IPS DF 6.9 (cell line): ENCODE results near the gene GLB1L.

Experiments used
- DNase-seq: peaks from one replicate; pipeline ENCODE4 v3.0.0-alpha.2; 2013; ENCODE audit warnings: low read depth, low spot score
- H3K27ac ChIP-seq: one replicate; pipeline ENCODE4 v1.5.1; 2013; ENCODE audit warnings: low read length, control low read depth
- H3K27me3 ChIP-seq: 2 replicates; pipeline ENCODE4 v1.6.1; 2013; ENCODE audit warnings: mild to moderate bottlenecking, low read length; ENCODE audit not compliant: control insufficient read depth, insufficient read depth
- H3K36me3 ChIP-seq: 2 replicates; pipeline ENCODE4 v1.6.1; 2013; ENCODE audit warnings: low read length; ENCODE audit not compliant: control insufficient read depth, insufficient read depth
- H3K4me1 ChIP-seq: 2 replicates; pipeline ENCODE4 v1.6.1; 2013; ENCODE audit warnings: low read length; ENCODE audit not compliant: control insufficient read depth, insufficient read depth
- H3K4me3 ChIP-seq: 2 replicates; pipeline ENCODE4 v1.5.1; 2013; ENCODE audit warnings: mild to moderate bottlenecking, low read length
- H3K9me3 ChIP-seq: 2 replicates; pipeline ENCODE4 v1.6.1; 2013; ENCODE audit warnings: low read length, inconsistent platforms; ENCODE audit not compliant: control insufficient read depth, insufficient read depth
- WGBS: extraction: QIAGEN DNeasy Blood & Tissue Kit; methylation state at CpG from one replicate; pipeline ENCODE4 v1.1.7; 2013; ENCODE audit warnings: mixed read lengths, missing lambda C conversion rate; ENCODE audit not compliant: insufficient read length, insufficient coverage; 5-methylcytosine and 5-hydroxymethylcytosine counted together

The GLB1L gene

GRCh38 chr2:219245148-219245898 is at the start of gene GLB1L, which contains the start of gene STK16:
Gene GLB1L, minus strand, starts transcription at chr2:219245444. Its CDS starts 1,871 bp downstream, at chr2:219243573.
Gene STK16, plus strand, starts transcription at chr2:219245479. Its CDS starts 521 bp downstream, at chr2:219246000.
- Histone ChIP-seq H3K36me3 (peaks cover under 1% of the 10 kb centered on the region), H3K4me1 (peaks cover 2% of the 10 kb centered on the region; the same call in 1 of the 2 replicates), H3K4me3 (peak within 1 kb of the TSS; percentile 63), H3K9me3 (no peaks in the 10 kb centered on the region), H3K27me3 (no peaks in the 10 kb centered on the region), H3K27ac (no peak within 1 kb of the TSS)
- WGBS, result no CpG with 5 or more reads among the region's 46 CpGs
- peak; percentile 88 for DNase-seq

- no peaks in the 10 kb centered on the region for H3K9me3 ChIP-seq
- peaks cover 8% of the 10 kb centered on the region for H3K4me1 ChIP-seq
- H3K27me3 ChIP-seq, result peaks cover 2% of the 10 kb centered on the region; the same call in 1 of the 2 replicates
- no peak overlapping the region for H3K27ac ChIP-seq
- WGBS, result no CpG with 5 or more reads among the region's 67 CpGs
- peak overlapping the region; percentile 72; the same call in 1 of the 2 replicates for H3K4me3 ChIP-seq
- H3K36me3 ChIP-seq, result no peaks in the 10 kb centered on the region; the same call in 1 of the 2 replicates
- peak; percentile 94 for DNase-seq
Observed at GRCh38 chr2:219294356-219295351, 49.4 kb upstream of the GLB1L start.

GRCh38 chr2:219293736-219294231 is 48.5 kb upstream of the GLB1L start:
- no CpG with 5 or more reads among the region's 5 CpGs for WGBS
- Histone ChIP-seq H3K27ac (no peak overlapping the region), H3K4me3 (no peak overlapping the region)

GRCh38 chr2:219292616-219293015 is 47.4 kb upstream of the GLB1L start:
- DNase-seq, result no peak

More at GRCh38 chr2:219293736-219294231, 48.5 kb upstream of the GLB1L start:
- H3K36me3 ChIP-seq, result no peaks in the 10 kb centered on the region; the same call in 1 of the 2 replicates
- no peaks in the 10 kb centered on the region for H3K9me3 ChIP-seq
- peaks cover 2% of the 10 kb centered on the region; the same call in 1 of the 2 replicates for H3K27me3 ChIP-seq
- peaks cover 4% of the 10 kb centered on the region; the same call in 1 of the 2 replicates for H3K4me1 ChIP-seq
- DNase-seq, result no peak

GRCh38 chr2:219291910-219292490 is 46.8 kb upstream of the GLB1L start:
- Histone ChIP-seq H3K36me3 (no peaks in the 10 kb centered on the region; the same call in 1 of the 2 replicates), H3K4me1 (peaks cover 3% of the 10 kb centered on the region; the same call in 1 of the 2 replicates), H3K9me3 (no peaks in the 10 kb centered on the region), H3K27ac (no peak overlapping the region), H3K4me3 (no peak overlapping the region), H3K27me3 (peaks cover 2% of the 10 kb centered on the region; the same call in 1 of the 2 replicates)
- no CpG with 5 or more reads among the region's 4 CpGs for WGBS
- no peak for DNase-seq

More at GRCh38 chr2:219292616-219293015, 47.4 kb upstream of the GLB1L start:
- Histone ChIP-seq H3K27me3 (peaks cover 2% of the 10 kb centered on the region; the same call in 1 of the 2 replicates), H3K9me3 (no peaks in the 10 kb centered on the region), H3K27ac (no peak overlapping the region), H3K36me3 (no peaks in the 10 kb centered on the region; the same call in 1 of the 2 replicates), H3K4me1 (peaks cover 3% of the 10 kb centered on the region; the same call in 1 of the 2 replicates), H3K4me3 (no peak overlapping the region)
- no CpG with 5 or more reads among the region's 9 CpGs for WGBS

GRCh38 chr2:219291394-219291793 is 46.1 kb upstream of the GLB1L start:
- no CpG with 5 or more reads among the region's 7 CpGs for WGBS
- Histone ChIP-seq H3K4me3 (no peak overlapping the region), H3K27me3 (peaks cover 2% of the 10 kb centered on the region; the same call in 1 of the 2 replicates), H3K4me1 (peaks cover 8% of the 10 kb centered on the region; the same call in 1 of the 2 replicates), H3K9me3 (no peaks in the 10 kb centered on the region), H3K36me3 (no peaks in the 10 kb centered on the region; the same call in 1 of the 2 replicates), H3K27ac (no peak overlapping the region)
- DNase-seq, result no peak

- Histone ChIP-seq H3K27me3 (peaks cover 2% of the 10 kb centered on the region; the same call in 1 of the 2 replicates), H3K4me3 (no peak overlapping the region), H3K4me1 (peaks cover 11% of the 10 kb centered on the region), H3K9me3 (no peaks in the 10 kb centered on the region), H3K36me3 (no peaks in the 10 kb centered on the region; the same call in 1 of the 2 replicates), H3K27ac (no peak overlapping the region)
- WGBS, result no CpG with 5 or more reads among the region's 16 CpGs
- no peak for DNase-seq
Observed at GRCh38 chr2:219290381-219291171, 45.3 kb upstream of the GLB1L start.

- Histone ChIP-seq H3K4me3 (no peak overlapping the region), H3K9me3 (no peaks in the 10 kb centered on the region), H3K27me3 (no peaks in the 10 kb centered on the region), H3K4me1 (peaks cover 9% of the 10 kb centered on the region; the same call in 1 of the 2 replicates), H3K27ac (no peak overlapping the region), H3K36me3 (no peaks in the 10 kb centered on the region; the same call in 1 of the 2 replicates)
- WGBS, result no CpG with 5 or more reads among the region's 16 CpGs
- DNase-seq, result no peak
Observed at GRCh38 chr2:219289537-219290361, 44.5 kb upstream of the GLB1L start.
